Transverse colon (tissue), 4 donors: ENCODE data around the gene NXPH4.

Source experiments
- CTCF ChIP-seq, 5 experiments: fragments of 200-600 bp in 3 of 5; fragments of 450-650 bp in 2 of 5; sonication (generic) in 3 of 5; IDR thresholded peaks; 1 replicate in 2 of 5; 2 replicates in 3 of 5; pipeline ENCODE4 v1.5.1; 2016 to 2017; ENCODE audit warnings: antibody characterized with exemption in 5 of 5, inconsistent platforms in 3 of 5, mild to moderate bottlenecking in 2 of 5, moderate library complexity in 1 of 5
- EP300 ChIP-seq: sonication (generic); formaldehyde crosslinking; IDR thresholded peaks from one replicate; pipeline ENCODE4 v1.6.1; 2017; ENCODE audit warnings: antibody characterized with exemption, low read depth
- POLR2A ChIP-seq: fragments of 450-650 bp; IDR thresholded peaks from one replicate; pipeline ENCODE4 v1.6.1; 2016; ENCODE audit warnings: antibody characterized with exemption, mild to moderate bottlenecking, moderate library complexity
- POLR2AphosphoS5 ChIP-seq, 3 donors: sonication (generic); formaldehyde crosslinking; IDR thresholded peaks; one replicate each; pipeline ENCODE4 v1.6.1; 2016; ENCODE audit warnings: antibody characterized with exemption in 3 of 3

- TF ChIP-seq CTCF (IDR thresholded peaks at IDR 0.05) (no peak), POLR2A (no peak), POLR2AphosphoS5 (IDR thresholded peaks at IDR 0.05) (no peak), EP300 (no peak)
Observed at GRCh38 chr12:57219205-57219992, 2.8 kb downstream of the NXPH4 start.
